Pancreas (tissue), 10 donors: ENCODE data around the gene PLCB1. TPM values are rescaled to one million over a fixed set of nuclear protein-coding genes. Genes with fewer than 3 reads are reported as not detected.
"Not testable (repeated sequence)": the region's sequence is repeated elsewhere in the genome, so short reads cannot be mapped to it uniquely, and the experiment has no call there.

Source experiments
- ATAC-seq, 4 donors: fragments of 200-7000 bp; cut with Tn5 transposase; one replicate each; pipeline versions ENCODE4 v1.8.0 to v1.9.1; 2020; ENCODE audit warnings: mild to moderate bottlenecking in 4 of 4, moderate library complexity in 4 of 4
- DNase-seq, 6 donors: peaks; one replicate each; pipeline ENCODE4 v3.0.0-alpha.2; 2020
- FAIRE-seq: peaks from 2 replicates; lab custom pipeline; 2012; peaks lifted over from hg19 to GRCh38; lab: Jason Lieb, UNC
- H3K27ac ChIP-seq, 4 donors: fragments of 200-600 bp; sonication (generic); 1 replicate in 3 of 4; 2 replicates in 1 of 4; pipeline versions ENCODE4 v1.5.0 to v1.8.0; 2020
- H3K27me3 ChIP-seq, 4 donors: fragments of 200-600 bp; one replicate each; pipeline ENCODE4 v1.8.0; 2021
- H3K36me3 ChIP-seq, 3 donors: fragments of 200-600 bp; sonication (generic) in 1 of 3; one replicate each; pipeline versions ENCODE4 v1.5.0 to v1.8.0; 2020 to 2021
- H3K4me1 ChIP-seq, 3 donors: fragments of 200-600 bp; one replicate each; pipeline ENCODE4 v1.8.0; 2021
- H3K4me3 ChIP-seq, 4 donors: fragments of 200-600 bp; sonication (generic) in 2 of 4; one replicate each; pipeline versions ENCODE4 v1.5.0 to v1.8.0; 2020 to 2021
- H3K9me3 ChIP-seq, 4 donors: fragments of 200-600 bp; one replicate each; pipeline ENCODE4 v1.8.0; 2021
- WGBS, 2 donors: extraction: QIAGEN DNeasy Blood & Tissue Kit; methylation state at CpG; one replicate each; pipeline ENCODE4 v1.1.7; 2013; 5-methylcytosine and 5-hydroxymethylcytosine counted together
- intact Hi-C, 3 donors: fragments of 100-400 bp; cut with DNase I; formaldehyde crosslinking; loops; one replicate each; pipeline versions ENCODE4 v1.11.1 to v1.14.2; 2022
- polyA plus RNA-seq, 2 donors: library from polyadenylated mRNA; stranded (reverse); fragments of 200-250 nt; gene quantifications; one replicate each; pipeline ENCODE4 v1.2.3, GENCODE V29; 2013
- total RNA-seq, 6 donors: library from RNA; stranded (reverse); fragmentation: NEBNext Ultra II Directional in 4 of 6; extraction: Animal tissue kit (Norgen Biotek cat#: 25700) in 4 of 6; gene quantifications; one replicate each; pipeline versions ENCODE4 v1.2.1 to v1.2.4, GENCODE V29; 2021 to 2023
- TF ChIP-seq, protein P1 (sequence below), 4 donors: fragments of 200-600 bp; sonication (generic) in 3 of 4; IDR thresholded peaks; one replicate each; pipeline versions ENCODE4 v1.5.0 to v1.8.0; 2021; ENCODE audit warnings: antibody characterized with exemption in 4 of 4
- donor health status: healthy with polysubstance abuse.
- donor health status: DM: no; HTN: no; CAD: no; lungs with moderate emphysema.
- donor health status: DM: no; HTN: no; CAD: no.
- donor health status: control.
- donor health status: control.
- donor health status: Bipolar disorder and iron deficiency.
- donor health status: DM: yes; HTN: yes; CAD: no.
- donor health status: DM: no; HTN: no; CAD: no.
- donor health status: DM: no; HTN: no; CAD: no.
- donor health status: DM: yes; HTN: yes; CAD: no.

Gene PLCB1
- total and polyA plus RNA-seq, 8 donors = 4.5 to 18.7 (median 13.7) TPM

DNA sequence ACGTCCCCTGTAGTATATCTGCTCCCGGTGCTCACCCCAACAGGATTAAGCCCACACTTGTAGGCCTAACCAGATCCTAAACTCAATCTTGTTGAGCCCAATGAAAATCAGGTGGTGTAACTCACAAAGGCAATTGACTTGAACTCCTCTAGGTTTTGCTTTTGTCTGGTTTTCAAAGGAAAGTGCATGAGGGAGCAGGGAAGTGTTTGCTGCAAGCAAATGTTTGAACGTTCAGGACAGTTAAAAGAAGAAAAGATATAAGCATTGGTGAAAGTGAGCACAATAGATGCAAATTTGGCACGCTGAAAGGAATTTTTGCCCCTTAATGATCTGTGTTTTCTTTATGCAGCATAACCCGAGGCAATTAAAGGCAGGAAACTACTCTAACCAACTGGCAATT, 212.6 kb downstream of the PLCB1 start:
- DNase-seq (no peak), FAIRE-seq (no peak), ATAC-seq (no peak)
- no peak overlapping the region for H3K4me3 ChIP-seq
- H3K36me3 ChIP-seq = no peaks in the 10 kb centered on the region
- 74 to 75% methylated on average over 5 of the region's 5 CpGs for WGBS, 2 donors
- TF ChIP-seq, protein P1, sequence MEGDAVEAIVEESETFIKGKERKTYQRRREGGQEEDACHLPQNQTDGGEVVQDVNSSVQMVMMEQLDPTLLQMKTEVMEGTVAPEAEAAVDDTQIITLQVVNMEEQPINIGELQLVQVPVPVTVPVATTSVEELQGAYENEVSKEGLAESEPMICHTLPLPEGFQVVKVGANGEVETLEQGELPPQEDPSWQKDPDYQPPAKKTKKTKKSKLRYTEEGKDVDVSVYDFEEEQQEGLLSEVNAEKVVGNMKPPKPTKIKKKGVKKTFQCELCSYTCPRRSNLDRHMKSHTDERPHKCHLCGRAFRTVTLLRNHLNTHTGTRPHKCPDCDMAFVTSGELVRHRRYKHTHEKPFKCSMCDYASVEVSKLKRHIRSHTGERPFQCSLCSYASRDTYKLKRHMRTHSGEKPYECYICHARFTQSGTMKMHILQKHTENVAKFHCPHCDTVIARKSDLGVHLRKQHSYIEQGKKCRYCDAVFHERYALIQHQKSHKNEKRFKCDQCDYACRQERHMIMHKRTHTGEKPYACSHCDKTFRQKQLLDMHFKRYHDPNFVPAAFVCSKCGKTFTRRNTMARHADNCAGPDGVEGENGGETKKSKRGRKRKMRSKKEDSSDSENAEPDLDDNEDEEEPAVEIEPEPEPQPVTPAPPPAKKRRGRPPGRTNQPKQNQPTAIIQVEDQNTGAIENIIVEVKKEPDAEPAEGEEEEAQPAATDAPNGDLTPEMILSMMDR (IDR thresholded peaks at IDR 0.05) = no peak
- no peaks in the 10 kb centered on the region for H3K27me3 ChIP-seq
- H3K4me1 ChIP-seq = peaks cover 50 to 61% (median 51%) of the 10 kb centered on the region in 3 donors
- no peak overlapping the region for H3K27ac ChIP-seq
- H3K9me3 ChIP-seq = no peaks in the 10 kb centered on the region
- intact Hi-C loops = no loop called here

DNA sequence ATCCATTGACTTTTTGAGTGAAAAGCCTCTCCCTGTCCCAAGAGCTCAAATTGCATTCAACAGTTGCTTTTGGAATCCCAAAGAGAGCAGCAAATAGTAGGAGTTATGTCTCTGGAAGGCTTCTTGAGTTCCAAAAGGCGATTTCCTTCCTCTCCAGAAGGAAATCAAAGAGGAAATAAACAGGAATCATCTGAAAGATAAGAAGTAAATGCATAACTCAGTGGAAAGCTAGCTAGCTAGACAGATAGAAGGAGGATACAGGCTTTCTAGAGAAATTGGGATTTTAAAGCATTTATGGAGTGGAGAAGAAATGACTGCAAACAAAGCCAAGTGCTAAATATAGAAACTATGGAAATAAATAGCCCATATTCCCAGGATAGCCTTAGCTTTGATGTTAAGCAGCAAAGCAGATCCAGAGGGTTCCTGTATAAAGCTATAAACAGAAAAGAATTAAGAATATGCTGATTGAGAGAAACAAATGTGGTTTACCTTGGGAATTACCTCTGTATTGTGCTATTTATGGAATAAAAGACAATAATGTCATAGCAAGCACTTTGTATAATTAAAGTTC, 214.7 kb downstream of the PLCB1 start:
- peak in 1 of 4 donors; percentile 39 for ATAC-seq
- no peak for DNase-seq

DNA sequence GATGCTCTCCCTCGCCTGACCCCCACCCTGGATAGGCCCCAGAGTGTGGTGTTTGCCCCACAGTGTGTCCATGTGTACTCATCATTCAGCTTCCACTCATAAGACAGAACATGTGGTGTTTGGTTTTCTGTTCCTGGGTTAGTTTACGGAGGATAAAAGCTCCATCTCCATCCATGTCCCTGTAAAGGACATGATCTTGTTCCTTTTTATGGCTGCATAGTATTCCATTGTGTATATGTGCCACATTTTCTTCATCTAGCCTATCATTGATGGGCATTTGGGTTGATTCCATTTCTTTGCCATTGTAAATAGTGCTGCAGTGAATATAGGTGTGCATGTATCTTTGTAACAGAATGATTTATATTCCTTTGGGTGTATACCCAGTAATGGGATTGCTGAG, 218.2 kb downstream of the PLCB1 start:
- H3K36me3 ChIP-seq, intact Hi-C loops, H3K4me3 ChIP-seq, DNase-seq, H3K9me3 ChIP-seq, H3K27me3 ChIP-seq, H3K27ac ChIP-seq, ATAC-seq, FAIRE-seq: not testable (repeated sequence)
- 94 to 96% methylated on average over 2 of the region's 2 CpGs for WGBS, 2 donors
- H3K4me1 ChIP-seq = peaks cover 25 to 31% (median 30%) of the 10 kb centered on the region in 3 donors

More for the DNA sequence above, 214.7 kb downstream of the PLCB1 start:
- intact Hi-C loops = no loop called here
- H3K4me1 ChIP-seq = peaks cover 44 to 55% (median 50%) of the 10 kb centered on the region in 3 donors
- no peaks in the 10 kb centered on the region for H3K9me3 ChIP-seq
- TF ChIP-seq, protein P1 (IDR thresholded peaks at IDR 0.05) = no peak
- H3K4me3 ChIP-seq = no peak overlapping the region
- H3K27me3 ChIP-seq = no peaks in the 10 kb centered on the region
- FAIRE-seq = no peak
- peak overlapping the region in 2 of 4 donors; percentile 30 to 52 for H3K27ac ChIP-seq
- 18 to 34% methylated on average over 1 of the region's 1 CpG for WGBS, 2 donors
- no peaks in the 10 kb centered on the region for H3K36me3 ChIP-seq

GRCh38 chr20:8352486-8352885, 220.4 kb downstream of the PLCB1 start:
- no peak overlapping the region for H3K4me3 ChIP-seq
- no peaks in the 10 kb centered on the region for H3K36me3 ChIP-seq
- no peak for FAIRE-seq
- no peak for ATAC-seq
- intact Hi-C loops = no loop called here
- H3K9me3 ChIP-seq = no peaks in the 10 kb centered on the region
- no peak overlapping the region for H3K27ac ChIP-seq
- no peak for DNase-seq
- TF ChIP-seq, protein P1 (IDR thresholded peaks at IDR 0.05) = no peak
- WGBS, 2 donors = 90 to 97% methylated on average over 1 of the region's 1 CpG
- no peaks in the 10 kb centered on the region for H3K27me3 ChIP-seq
- peaks cover 2 to 10% (median 9%) of the 10 kb centered on the region in 3 donors for H3K4me1 ChIP-seq

GRCh38 chr20:8353512-8353911, 221.4 kb downstream of the PLCB1 start:
- H3K9me3 ChIP-seq = no peaks in the 10 kb centered on the region
- no peaks in the 10 kb centered on the region for H3K36me3 ChIP-seq
- H3K4me1 ChIP-seq = no peaks in the 10 kb centered on the region
- TF ChIP-seq, protein P1 (IDR thresholded peaks at IDR 0.05) = no peak
- H3K4me3 ChIP-seq = no peak overlapping the region
- DNase-seq = no peak
- intact Hi-C loops = no loop called here
- H3K27ac ChIP-seq = no peak overlapping the region
- no peak for FAIRE-seq
- no peak for ATAC-seq
- H3K27me3 ChIP-seq = no peaks in the 10 kb centered on the region
- 95 to 96% methylated on average over 2 of the region's 2 CpGs for WGBS, 2 donors
